ENCODE measurements around the gene ADAMTS10.
"Not testable (repeated sequence)": the region's sequence is repeated elsewhere in the genome, so short reads cannot be mapped to it uniquely, and the experiment has no call there.

The ADAMTS10 gene

DNA sequence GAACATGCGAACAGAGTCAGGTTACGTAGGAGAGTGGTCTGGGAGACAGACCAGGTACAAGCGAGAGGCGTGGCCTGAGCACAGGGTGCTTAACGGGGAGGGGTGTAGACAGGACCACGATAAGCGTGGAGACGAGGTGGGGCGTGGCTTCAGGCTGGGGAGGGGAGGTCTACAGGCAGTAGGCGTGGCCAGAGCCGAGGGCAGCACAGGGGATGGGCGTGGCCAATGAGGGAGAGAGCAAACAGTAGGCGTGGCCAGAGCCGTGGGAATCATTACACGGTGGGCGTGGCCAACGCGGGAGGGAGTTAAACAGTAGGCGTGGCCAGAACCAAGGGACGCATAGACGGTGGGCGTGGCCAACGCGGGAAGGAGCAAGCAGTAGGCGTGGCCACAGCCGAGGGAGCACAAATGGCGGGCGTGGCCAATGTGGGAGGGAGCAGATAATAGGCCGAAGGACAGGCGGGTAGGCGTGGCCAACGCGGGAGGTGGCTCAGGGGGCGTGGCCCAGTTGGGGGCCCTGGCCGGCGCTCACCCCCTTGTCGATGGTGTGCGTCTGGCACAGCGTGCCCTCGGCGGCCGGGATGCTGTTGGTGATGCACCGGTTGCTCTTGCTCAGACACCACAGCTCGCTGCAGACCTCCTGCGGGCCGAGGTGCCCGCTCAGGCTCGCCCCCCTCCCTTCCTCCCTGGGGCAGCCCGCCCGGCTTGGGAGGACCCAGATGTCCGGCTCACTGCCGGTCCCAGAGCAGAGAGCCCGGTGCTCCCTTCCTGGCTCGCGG is 18.1 kb downstream of the ADAMTS10 start:
- DNase-seq, result peak; percentile 87

DNA sequence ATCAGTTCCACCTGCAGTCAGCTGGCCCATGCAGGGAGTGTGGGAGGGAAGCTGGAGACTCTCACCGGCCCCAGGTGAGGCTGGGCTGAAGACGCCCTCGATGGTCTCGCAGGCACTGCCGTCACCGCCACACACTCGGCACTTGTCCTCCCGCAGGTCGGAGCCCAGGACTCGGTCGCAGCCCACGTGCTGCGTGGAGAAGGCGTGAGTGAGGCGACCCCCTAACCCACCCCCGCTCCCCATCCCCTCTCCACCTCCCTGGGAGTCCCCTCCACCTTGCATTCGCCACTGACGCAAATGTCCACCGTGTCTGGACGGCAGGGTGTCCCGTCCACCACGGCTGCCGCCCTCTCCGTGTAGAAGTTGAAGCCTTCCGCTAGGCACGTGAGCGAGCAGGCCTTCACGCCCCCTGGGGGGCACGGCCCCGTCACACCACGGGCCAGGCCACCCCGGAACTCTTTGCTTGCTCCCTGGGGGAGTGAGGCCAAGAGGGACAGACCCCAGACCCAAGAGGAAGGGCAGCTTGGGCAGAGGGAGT is 21.3 kb downstream of the ADAMTS10 start:
- no peak for DNase-seq

DNA sequence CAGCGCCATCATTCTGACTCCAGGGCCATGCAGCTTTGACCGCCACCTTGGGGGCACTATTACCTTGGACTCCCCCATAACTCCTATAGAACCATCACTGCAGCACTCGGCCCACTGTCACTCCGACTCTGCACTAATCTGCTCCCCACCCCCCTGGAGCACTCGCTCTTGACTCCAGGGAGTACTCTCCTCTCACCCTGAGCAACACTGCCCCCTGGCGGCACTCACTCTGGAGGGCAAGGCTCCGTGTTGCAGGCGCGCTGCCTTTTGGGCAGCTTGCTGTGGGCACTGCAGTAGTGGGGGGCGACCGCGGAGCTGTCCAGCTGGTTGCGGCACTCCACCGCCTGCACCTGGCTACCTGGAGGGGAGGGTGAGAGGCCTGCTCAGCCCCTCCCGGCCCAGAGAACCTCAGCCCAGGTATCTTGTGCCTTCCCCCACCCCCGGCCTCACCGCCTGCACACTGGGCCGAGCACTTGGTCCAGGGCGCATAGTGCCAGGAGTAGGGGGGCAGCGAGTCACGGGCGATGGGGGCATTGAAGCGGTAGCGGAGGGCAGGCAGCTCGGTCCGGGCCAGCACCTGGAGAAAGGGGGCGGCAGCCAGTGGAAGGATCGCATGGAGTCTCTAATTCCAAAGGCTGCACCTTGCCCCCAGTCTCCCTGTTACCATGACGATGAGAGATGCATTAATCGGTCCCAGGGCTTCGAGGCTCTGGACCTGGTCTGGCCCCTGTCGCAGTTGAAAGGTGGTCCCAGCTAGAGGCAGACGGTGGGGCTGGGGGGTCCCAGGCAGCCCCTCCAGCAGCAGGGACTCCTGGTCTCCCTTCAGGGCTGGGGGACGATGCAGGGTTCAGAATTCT is 24.4 kb downstream of the ADAMTS10 start:
- DNase-seq, result no peak

DNA sequence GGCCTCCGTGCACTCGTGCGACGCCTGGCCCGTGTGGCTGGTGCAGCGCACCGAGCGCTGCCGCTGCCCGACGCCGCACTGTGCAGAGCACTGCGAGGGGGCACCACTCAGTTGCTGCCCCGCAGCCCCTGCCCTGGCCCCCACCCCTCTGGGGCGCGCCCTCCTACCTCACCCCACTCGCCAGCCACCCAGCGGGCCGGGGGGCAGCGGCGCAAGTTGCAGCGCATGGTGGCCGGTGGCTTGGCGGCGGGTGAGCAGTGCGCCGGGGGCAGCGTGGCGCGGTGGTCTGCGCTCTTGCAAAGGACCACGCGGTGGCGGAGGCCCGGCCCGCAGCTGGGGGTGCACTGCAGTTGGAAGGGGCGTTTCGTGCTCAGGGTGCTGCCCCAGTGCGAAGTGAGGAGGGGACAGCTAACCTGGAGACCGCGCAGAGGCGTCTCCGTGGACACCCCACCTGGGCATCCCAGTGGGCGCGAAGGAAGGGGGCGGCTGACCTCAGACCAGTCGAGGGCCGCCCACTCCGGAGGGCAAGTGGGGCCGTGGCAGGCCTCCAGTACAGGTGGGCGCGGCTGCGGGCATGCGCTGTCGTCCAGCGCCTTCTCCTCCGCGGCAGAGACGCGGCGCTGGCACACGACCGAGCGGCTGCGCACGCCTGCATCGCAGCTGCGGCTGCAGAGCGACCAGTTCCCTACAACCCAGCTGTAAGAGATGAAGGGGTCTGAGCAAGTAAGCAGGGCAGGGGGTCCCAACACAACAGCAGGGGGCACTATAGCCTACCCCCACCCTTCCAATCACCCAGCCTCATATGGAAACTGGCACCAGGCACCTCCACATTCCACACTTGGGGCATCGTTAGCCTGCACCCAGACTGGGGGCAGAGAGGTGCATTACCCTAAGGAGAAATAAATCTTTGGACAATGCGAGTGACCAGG is 25.3 kb downstream of the ADAMTS10 start:
- no peak for DNase-seq

DNA sequence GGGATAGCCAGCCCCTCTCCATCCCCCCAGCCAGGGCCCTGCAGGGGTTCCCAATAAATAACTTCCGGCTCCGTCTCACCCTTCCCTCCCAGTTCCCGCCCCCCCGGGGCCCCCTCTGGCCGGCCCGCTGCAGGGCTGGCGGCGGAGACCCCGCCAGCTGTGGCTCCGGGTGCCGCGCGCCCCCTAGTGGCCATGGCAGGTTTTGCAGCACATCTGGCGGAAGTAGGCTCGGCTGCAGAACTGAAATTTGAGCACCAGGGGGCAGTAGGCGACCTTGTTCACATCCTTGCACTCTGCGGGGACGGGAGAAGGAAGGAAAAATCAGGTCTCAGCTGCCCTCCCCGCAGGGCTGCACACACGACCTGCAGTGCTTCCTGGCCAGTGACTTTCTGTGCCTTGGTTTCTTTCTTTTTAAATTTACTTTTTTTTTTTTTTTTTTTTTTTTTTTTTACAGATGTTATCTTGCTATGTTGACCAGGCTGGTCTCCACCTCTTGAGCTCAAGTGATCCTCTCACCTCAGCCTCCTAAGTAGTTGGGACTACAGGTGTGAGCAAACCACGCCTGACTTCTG is 29.7 kb downstream of the ADAMTS10 start:
- peak; percentile 95 for DNase-seq

DNA sequence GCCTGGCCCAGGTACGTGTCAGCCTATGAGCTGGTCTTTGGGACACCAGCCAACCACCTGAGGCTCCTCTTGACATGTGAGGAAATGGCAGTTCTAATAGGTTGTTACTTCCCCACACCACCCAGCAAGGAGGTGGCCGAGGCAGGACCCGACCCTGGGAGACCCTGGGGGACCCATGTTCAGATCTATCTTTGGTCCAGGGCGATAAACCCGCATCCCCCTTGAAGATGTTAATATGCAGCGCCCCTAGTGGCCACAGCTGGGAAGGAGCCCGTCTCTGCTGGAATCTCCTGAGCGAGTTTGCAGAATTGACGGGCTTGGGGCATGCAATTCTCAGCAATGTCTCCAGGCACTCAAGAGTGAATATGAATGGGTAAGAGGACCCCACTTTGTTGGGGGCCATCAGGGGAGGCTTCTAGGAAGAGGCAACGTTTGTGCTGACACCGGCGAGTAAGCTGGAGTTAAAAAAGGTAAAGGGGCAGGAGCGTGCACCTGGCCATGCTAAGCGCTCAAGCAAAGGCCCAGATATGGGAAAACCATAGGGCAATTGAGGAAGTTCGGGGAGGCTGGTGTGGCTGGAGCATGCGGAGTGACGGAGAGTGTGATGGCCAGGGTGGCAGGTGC is 31.8 kb downstream of the ADAMTS10 start:
- DNase-seq, result peak; percentile 58

DNA sequence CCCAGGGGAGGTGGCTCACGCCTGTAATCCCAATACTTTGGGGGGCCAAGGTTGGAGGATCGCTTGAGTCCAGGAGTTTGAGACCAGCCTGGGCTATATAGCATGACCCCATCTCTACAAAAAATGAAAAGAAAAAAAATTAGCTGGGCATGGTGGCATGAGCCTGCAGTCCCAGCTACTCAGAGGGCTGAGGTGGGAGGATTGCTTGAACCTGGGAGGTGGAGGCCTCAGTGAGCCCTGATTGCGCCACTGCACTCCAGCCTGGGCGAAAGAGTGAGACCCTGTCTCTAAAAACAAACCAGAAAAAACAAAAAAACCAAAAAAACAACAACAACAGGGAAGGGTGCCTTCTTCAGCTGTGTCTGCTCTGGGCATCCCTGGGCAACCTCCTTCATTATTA is 32.8 kb downstream of the ADAMTS10 start:
- no peak for DNase-seq

DNA sequence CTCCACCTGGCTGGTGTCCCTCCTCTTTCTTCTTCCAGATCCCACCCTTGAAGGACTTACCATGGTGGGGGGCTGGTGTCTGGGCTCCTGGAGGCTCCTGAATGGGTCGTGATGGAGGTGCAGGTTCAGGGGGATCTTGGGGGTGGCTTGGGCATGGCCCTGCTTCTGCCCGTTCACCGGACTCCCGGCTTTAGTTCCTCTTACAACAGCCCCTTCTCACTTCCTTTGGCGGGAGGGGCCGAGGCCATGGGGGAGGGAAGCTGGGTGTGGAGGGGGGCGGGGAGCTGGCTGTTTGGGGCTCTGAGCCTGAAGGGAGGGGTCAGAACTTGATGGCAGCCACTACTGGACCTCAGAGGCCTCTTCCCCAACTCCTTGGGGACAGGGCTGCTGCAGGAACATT is 33.3 kb downstream of the ADAMTS10 start, which contains the start of gene MYO1F:
MYO1F (minus strand) TSS at position 196 of the 400 bp plus-strand sequence; CDS start at position 63, 133 bp downstream.
- no peak for DNase-seq

DNA sequence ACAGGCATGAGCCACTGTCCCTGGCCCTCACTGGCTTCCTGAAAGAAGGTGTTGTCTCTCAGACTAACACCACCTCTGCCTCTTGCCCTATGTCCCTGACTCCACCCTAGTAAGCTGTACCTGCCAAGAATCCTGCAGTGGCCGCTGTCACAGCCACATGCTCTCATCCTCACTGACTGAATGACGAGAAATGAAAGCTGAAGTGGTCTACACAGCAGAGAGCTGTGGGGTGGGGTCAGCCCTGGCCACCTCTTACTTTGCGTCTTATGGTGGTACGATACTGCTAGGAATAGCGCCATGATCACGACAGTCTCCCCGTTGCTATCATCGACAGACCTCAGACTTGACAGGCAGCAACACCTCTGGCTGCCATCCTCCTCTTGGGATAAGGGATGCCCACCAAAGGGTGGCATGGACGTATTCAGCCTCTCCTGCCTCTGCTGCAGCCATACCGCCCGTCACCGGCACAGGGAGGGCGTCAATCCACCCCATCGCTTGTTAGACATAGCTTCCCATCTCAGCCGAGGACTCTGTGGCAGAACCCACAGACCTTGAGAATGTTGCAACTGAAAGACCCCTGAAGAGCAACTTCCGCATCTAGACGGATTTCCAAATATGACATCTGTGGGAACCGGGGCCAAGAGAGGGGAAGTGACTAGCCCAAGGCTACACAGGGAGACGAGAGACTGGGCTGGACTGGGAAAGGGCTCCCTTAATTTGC is 34.1 kb downstream of the ADAMTS10 start:
- no peak for DNase-seq

DNA sequence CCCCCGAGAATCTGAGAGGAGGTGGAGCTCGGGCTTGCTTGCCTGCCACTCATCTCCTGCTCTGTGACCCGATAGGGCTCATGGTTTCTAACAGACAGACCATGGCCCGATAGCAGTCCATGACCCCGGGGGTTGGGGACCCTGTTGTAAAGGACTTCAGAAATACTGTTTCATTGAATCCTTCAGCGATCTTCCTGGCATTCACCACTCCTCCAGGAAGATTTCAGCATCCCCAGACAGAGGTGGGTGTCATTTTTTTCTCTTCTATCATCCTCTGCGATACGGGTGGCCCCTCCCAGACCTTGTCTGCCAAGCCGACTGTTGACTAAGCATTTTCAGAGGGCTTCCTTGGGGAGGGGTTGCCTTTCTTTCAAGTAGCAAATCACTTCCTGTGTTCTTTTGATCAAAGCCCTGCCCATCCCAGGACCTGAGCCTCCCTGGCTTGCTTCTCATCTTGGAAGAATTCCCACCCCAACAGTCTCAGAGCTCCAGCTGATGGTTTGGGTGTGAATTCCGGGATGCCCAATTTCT is 35.0 kb downstream of the ADAMTS10 start:
- DNase-seq, result no peak

DNA sequence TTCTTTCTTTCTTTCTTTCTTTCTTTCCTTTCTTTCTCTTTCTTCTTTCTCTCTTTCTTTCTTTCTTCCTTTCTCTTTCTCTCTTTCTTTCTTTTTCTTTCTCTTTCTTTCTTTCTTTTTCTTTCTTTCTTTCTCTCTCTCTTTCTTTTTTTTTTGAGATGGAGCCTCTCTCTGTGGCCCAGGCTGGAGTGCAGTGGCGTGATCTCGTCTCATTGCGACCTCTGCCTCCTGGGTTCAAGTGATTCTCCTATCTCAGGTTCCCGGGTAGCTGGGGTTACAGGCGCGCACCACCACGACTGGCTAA is 35.9 kb downstream of the ADAMTS10 start:
- DNase-seq, result not testable (repeated sequence)

DNA sequence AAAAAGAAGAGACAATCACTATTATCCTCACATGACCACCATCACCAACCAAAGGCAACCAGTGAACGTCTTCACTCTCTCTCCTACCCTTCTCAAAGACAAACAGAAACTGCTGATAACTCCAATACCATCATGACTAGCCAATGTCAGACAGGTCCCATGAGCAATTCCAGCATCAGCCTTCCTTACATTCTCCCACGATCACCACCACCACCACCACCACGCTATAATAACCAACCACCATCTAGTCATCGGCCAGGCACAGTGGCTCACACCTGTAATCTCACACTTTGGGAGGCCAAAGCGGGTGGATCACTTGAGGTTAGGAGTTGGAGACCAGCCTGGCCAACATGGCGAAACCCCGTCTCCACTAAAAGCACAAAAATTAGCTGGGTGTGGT is 37.2 kb downstream of the ADAMTS10 start:
- no peak for DNase-seq

DNA sequence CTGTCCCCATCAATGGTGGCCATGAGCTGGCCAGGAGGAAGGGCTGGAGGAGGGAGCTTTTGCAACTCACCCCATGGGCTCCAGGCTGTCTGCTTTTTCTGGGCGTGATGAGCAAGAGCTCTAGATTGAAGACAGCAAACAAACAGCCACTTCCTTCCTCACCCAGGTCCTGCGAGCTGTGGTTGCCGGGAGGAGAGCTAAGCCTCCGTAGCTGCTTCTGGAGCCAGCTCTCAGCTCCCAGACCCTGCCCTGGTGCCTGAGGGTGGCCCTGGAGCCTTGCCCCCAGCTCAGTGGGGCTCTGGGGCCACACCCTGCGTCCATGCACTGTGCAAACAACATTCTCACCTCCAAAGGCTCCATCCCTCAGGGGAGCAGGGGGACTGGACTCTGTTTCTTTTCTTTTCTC is 39.5 kb downstream of the ADAMTS10 start:
- DNase-seq, result no peak

DNA sequence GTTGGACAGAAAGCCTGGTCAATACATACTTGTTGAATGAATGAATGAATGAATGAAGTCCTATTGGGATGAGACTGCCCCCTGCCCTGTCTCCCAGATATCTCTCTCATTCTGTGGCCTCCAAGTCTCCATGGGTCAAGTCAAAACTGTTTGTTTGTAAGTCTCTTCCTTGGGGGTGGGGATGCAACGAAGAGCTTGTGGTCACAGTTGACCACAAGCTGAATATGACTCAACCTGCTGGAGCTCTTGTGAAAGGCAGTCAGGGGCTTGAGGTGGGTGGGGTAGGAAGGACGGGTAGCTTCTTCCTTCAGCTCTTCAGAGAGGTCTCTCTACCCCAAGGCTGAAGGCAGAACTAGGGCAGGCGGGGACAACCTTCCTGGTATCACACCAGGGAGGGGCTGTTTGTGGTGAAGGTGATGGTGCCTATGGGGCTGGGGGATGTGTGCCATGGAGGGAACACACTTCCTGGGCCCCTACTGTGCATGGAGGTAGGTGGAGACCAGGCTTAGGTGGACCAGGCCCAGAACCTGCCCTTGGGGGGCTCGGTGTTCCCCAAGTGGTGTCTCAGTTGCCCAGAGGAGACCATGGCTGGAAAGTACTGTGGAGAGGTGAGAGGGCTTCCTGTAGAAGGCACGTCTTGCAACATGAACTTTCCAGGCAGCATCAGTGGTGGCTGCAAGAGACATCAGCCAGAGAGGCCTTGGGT is 41.3 kb downstream of the ADAMTS10 start:
- DNase-seq, result no peak

DNA sequence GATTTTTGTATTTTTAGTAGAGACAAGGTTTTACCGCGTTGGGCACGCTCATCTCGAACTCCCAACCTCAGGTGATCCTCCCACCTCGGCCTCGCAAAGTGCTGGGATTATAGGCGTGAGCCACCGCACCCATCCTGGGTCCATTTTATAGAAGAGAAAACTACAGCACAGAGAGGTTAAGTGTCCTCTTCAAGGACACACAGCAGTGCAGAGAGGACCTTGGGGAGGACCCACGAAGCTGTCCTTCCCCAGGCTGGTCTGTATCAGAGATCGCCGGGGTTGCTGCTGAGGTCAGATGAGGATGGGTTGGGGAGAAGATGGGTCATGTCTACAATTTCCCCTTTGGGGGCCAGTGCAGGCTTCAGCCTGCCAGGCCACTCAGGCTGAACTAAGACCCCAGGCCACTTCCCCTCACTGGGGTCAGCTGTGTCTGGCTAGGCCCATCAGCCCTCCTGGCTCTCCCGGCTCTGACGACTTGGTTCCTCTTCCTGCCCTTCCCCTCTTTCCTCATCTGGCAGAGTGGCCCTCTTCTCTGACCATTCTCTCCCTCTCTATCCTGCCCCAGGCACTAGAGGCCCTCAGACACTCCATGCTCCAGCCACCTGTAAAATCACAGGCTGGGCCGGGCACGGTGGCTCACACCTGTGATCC is 42.9 kb downstream of the ADAMTS10 start:
- no peak for DNase-seq

DNA sequence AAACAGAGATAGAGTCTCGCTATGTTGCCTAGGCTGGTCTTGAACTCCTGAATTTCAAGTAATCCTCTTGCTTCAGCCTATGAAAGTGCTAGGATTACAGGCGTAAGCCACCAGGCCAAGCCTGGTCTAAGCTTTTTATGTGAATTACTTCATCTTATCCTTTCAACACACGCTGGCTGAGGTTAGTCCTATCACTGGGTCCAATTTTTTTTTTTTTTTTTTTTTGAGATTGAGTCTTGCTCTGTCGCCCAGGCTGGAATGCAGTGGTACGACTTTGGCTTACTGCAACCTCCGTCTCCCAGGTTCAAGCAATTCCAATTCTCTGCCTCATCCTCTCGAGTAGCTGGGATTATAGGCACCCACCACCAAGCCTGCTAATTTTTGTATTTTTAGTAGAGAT is 43.7 kb downstream of the ADAMTS10 start:
- no peak for DNase-seq

DNA sequence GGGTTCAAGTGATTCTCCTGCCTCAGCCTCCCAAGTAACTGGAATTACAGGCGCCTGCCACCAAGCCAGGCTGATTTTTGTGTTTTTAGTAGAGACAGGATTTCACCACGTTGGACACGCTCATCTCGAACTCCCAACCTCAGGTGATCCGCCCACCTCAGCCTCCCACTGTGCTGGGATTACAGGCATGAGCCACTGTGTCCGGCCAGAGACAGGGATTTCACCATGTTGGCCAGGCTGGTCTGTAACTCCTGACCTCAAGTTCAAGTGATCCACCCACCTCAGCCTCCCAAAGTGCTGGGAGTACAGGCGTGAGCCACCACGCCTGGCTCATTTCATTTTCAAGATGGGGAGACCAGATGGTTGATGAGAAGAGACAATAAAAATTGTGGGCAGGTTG is 45.6 kb downstream of the ADAMTS10 start:
- DNase-seq, result not testable (repeated sequence)

DNA sequence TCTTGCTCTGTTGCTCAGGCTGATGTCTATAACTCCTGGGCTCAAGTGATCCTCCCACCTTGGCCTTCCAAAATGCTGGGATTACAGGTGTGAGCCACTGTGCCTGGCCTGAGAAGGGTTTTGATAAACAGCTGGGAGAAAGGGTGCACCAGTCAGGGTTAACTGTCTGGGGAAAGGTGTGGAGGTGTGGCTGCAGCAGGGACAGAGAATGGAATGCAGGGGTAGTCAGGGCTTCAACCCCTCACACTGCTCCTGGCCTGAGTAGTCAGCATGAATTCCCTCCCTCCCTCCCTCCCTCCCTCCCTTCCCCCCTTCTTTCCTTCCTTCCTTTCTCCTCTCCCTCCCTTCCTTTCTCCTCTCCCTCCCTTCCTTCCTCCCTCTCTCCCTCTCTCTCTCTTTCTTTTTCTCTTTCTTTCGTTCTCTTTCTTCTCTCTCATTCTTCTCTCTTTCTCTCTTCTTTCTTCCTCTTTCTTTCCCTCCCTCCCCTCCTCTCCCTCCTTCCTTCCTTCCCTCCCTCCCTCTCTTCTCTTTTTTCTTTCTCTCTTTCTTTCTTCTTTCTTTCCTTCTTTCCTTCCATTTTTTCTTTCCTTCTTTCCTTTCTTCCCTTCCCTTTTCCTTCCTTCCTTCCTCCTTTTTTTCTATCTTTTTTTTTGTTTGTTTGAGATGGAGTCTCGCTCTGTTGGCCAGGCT is 49.3 kb downstream of the ADAMTS10 start:
- DNase-seq, result no peak

DNA sequence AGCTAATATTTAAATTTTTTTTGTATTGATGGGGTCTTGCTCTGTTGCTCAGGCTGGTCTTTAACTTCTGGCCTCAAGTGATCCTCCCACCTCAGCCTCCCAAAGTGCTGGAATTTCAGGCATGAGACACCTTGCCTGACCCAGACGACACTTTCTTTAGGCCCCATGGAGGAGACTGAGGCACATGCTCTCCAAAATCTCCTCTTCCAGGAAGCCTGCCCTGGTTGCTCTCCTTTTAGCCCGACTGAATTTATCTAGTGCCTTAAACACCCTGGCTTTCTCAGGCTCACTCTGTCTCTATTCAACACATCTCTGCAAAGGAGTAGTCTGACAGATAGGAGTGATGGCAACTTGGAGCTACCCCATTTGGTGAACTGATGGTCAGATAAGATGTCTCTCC is 52.2 kb downstream of the ADAMTS10 start:
- DNase-seq, result no peak

All from right kidney (tissue), 1 donor.